Activated naive CD4-positive, alpha-beta T cell treated with anti-CD3 and anti-CD28 coated beads, Interleukin-2, amount 10 ng/mL, durations not matched to agents 7 days and 5 days (primary cell): ENCODE measurements around the gene BTBD9.

Experiments used
- CTCF ChIA-PET: fragments of 350-600 bp; sonication (Branson Sonifier 250); formaldehyde crosslinking; loops from one replicate; lab custom pipeline; 2021; ENCODE audit warnings: antibody characterized with exemption; lab: Charles Lee
- DNase-seq: peaks from one replicate; pipeline ENCODE4 v3.0.0-alpha.2; 2020
- H3K27ac Mint-ChIP-seq: one replicate; pipeline ENCODE4 v1.8.0; 2021; ENCODE audit warnings: mild to moderate bottlenecking, moderate library complexity, mixed read lengths
- H3K27me3 Mint-ChIP-seq: one replicate; pipeline ENCODE4 v1.8.0; 2021; ENCODE audit warnings: mild to moderate bottlenecking, mixed read lengths
- H3K36me3 Mint-ChIP-seq: one replicate; pipeline ENCODE4 v1.8.0; 2021; ENCODE audit warnings: mixed read lengths
- H3K4me1 Mint-ChIP-seq: one replicate; pipeline ENCODE4 v1.8.0; 2021; ENCODE audit warnings: mixed read lengths
- H3K4me3 Mint-ChIP-seq: one replicate; pipeline ENCODE4 v1.8.0; 2021; ENCODE audit warnings: mild to moderate bottlenecking, moderate library complexity, mixed read lengths
- H3K9me3 Mint-ChIP-seq: one replicate; pipeline ENCODE4 v1.8.0; 2021; ENCODE audit warnings: mixed read lengths

The BTBD9 gene

DNA sequence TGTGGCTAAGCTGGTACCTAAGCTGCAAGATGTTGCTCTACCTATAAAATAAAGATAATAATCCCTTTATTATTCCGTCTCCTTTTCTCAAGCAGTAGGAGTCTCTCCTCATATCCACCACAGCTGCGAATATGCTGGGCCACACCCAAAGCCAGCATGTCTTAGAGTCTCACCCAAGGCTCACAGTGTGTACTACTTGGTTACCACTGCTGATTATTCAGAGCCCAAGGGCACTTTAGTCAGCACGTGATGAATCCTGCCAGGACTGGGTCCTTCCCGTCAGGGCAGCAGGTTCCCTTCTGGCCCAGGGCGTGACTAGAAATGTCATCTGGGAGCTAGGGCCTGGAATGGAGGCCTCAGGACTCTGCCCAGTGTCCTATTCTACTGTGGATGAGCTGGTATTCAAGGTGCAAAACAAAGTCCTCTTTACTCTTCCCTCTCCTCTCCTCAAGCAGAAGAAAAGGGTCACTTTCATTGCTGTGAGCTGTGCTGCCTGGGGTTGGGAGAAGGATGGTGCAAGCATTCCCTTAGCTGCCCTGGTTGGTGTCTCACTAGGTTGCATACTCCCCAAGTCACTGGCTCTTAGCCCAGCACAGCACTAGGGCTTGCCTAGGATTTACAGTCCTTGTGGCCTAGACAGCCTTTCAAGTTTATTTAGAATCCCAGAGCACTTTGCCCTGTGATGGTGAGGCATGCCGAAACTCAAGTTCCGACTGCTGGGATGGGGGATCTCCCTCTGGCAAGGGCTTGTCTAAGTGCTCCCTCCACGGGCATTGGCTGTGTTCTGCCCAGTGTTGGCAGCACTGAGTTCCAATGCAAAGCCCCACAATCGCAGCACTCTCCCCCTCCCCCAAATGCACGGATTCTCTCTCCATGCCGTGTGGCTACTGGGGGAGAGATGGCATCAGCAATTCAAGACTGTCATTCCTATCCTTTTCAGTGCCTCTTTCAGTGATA, 320.2 kb downstream of the BTBD9 start:
- Mint-ChIP-seq H3K9me3 (no peaks in the 10 kb centered on the region), H3K27ac (no peak overlapping the region), H3K27me3 (no peaks in the 10 kb centered on the region), H3K4me1 (no peaks in the 10 kb centered on the region), H3K36me3 (no peaks in the 10 kb centered on the region), H3K4me3 (no peak overlapping the region)
- CTCF ChIA-PET = no interaction called here
- DNase-seq = no peak

DNA sequence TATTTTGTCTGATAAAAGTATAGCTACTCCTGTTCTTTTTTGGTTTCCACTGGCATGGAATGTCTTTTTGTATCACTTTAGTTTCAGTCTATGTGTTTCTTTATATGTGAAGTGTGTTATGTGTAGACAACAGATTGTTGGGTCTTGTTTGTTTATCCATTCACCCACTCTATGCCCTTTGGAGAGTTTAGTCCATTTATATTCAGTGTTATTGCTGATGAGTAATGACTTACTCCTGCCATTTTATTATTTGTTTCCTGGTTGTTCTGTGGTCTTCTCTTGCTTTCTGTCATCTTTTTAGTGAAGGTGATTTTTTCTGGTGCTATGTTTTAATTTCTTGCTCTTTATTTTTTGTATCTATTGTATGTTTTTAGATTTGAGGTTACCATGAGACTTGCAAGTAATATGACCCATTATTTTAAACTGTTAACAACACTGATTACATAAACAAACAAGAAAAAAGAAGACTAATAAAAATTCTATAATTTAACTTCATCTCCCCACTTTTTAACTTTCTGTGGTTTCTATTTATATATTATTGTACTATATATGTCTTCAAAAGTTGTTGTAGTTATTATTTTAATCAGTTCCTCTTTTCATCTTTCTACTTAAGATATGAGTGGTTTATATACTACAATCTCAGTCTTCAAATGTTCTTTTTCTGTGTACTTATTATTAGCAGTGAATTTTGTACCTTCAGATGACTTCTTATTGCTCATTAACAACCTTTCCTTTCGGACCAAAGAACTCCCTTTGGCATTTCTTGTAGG, 323.4 kb downstream of the BTBD9 start:
- H3K9me3 Mint-ChIP-seq = no peaks in the 10 kb centered on the region
- CTCF ChIA-PET = no interaction called here
- H3K27ac Mint-ChIP-seq = no peak overlapping the region
- no peaks in the 10 kb centered on the region for H3K4me1 Mint-ChIP-seq
- DNase-seq = no peak
- H3K27me3 Mint-ChIP-seq = no peaks in the 10 kb centered on the region
- no peak overlapping the region for H3K4me3 Mint-ChIP-seq
- H3K36me3 Mint-ChIP-seq = no peaks in the 10 kb centered on the region

DNA sequence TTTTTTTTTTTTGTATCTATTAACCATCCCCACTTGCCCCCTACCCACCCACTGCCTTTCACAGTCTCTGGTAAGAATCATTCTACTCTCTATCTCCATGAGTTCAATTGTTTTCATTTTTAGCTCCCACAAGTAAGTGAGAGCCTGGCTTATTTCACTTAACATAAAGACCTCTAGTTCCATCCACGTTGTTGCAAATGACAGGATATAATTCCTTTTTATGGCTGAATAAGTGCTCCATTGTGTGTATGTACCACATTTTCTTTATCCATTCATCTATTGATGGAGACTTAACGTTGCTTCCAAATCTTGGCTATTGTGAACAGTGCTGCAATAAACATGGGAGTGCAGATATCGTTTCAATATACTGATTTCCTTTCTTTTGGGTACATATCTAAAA, 328.5 kb downstream of the BTBD9 start:
- Mint-ChIP-seq H3K4me1 (peaks cover 10% of the 10 kb centered on the region), H3K4me3 (no peak overlapping the region), H3K9me3 (no peaks in the 10 kb centered on the region), H3K27me3 (no peaks in the 10 kb centered on the region), H3K36me3 (no peaks in the 10 kb centered on the region), H3K27ac (no peak overlapping the region)
- CTCF ChIA-PET = no interaction called here
- DNase-seq = no peak

DNA sequence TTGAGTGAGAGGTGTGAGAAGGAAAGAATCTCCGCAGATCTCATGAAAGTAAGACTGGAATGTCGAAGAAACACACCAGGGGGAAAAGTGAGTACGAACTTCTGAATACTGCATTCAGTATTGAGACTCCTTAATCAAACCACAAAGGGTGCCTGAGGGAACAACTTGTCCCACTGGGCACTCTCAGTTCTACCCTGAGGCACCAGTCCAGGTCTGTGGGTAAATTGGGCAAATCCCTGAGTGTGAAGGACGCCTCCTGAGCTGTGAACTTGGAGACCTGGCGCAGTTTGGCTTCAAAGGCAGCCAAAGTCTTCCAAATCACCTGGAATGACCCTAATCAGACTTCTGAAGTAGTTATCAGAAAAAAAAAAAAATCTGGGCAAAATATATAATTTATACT, 329.7 kb downstream of the BTBD9 start:
- H3K27ac Mint-ChIP-seq = no peak overlapping the region
- H3K27me3 Mint-ChIP-seq = no peaks in the 10 kb centered on the region
- H3K9me3 Mint-ChIP-seq = no peaks in the 10 kb centered on the region
- no peak overlapping the region for H3K4me3 Mint-ChIP-seq
- no peak for DNase-seq
- H3K36me3 Mint-ChIP-seq = no peaks in the 10 kb centered on the region
- CTCF ChIA-PET = no interaction called here
- peaks cover 10% of the 10 kb centered on the region for H3K4me1 Mint-ChIP-seq

DNA sequence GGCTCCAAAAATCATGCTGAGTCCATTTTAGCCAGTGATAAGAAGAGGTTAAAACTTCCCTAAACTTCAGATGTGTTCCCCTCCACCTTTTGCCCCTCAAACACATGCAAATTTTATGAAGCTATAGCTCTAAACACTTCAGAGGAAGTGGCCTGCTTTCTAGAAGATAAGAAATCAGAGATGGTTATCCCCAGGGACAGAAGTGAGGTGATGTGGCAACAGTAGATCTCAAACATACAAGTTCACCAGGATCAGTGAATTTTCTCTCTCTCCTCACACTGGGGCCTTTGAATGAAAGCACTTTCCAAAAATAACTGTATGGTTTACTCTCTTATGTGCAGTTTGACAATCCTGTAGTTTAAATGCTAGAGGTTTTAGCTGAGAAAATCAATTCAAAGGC, 332.0 kb downstream of the BTBD9 start:
- Mint-ChIP-seq H3K27ac (no peak overlapping the region), H3K4me1 (peaks cover 10% of the 10 kb centered on the region), H3K4me3 (no peak overlapping the region), H3K36me3 (no peaks in the 10 kb centered on the region), H3K9me3 (no peaks in the 10 kb centered on the region), H3K27me3 (no peaks in the 10 kb centered on the region)
- no peak for DNase-seq
- CTCF ChIA-PET = no interaction called here

DNA sequence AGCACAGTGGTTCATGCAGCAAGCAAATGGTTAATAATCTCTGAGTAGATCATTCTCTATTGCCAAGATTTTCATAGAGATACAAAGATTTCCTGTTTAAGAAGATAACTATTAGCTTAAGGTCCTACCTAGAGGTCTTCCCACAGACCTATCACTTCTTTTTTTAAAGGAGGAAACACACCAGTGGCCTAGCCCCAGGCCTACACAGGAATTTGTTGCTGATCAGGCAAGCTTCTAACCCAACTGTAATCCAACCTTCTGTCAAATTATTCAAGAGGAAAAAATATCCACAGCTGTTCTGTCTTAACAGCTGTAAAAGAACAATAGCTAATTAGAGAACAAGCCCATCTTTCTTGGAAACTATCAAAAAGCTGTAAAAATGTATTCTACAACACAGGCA, 332.8 kb downstream of the BTBD9 start:
- Mint-ChIP-seq H3K4me3 (no peak overlapping the region), H3K27me3 (no peaks in the 10 kb centered on the region)

DNA sequence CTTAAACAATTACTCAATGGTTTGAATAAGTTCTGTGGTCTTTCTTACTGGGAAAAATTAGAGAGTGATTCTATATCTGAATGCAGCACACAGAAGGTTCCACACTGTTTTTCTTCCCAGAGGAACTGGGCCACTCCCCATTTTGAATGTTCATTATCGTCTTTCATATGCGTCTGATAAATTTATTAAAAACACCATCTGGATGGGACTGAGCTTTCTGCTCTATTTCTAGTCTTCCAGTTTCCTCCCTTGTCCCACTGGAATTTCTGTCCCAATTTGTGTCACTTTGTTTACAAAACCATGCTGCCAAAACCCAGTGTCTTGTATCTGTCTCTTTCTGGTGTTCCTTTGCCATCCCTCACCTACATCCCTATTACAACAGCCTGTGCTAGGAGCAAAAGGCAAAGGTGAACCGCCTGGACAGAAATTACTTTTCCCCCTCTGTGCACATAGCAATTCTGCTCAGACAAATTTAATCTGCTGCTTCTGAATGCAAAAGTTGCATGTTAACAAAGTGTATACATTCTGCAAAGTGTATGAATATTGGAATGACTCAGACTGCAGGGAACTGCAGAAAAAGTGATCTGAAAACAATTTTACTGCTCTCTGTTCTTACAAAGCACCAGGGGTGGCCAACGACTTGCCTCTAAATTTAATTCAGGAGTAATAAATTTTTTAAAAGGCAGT, 333.6 kb downstream of the BTBD9 start:
- CTCF ChIA-PET = no interaction called here
- Mint-ChIP-seq H3K4me3 (no peak overlapping the region), H3K4me1 (peaks cover 10% of the 10 kb centered on the region), H3K27me3 (no peaks in the 10 kb centered on the region), H3K9me3 (no peaks in the 10 kb centered on the region), H3K27ac (no peak overlapping the region), H3K36me3 (no peaks in the 10 kb centered on the region)
- no peak for DNase-seq

More for the DNA sequence above, 332.8 kb downstream of the BTBD9 start:
- H3K4me1 Mint-ChIP-seq = peaks cover 10% of the 10 kb centered on the region
- no peak for DNase-seq
- H3K9me3 Mint-ChIP-seq = no peaks in the 10 kb centered on the region
- H3K36me3 Mint-ChIP-seq = no peaks in the 10 kb centered on the region
- CTCF ChIA-PET = no interaction called here
- H3K27ac Mint-ChIP-seq = no peak overlapping the region

DNA sequence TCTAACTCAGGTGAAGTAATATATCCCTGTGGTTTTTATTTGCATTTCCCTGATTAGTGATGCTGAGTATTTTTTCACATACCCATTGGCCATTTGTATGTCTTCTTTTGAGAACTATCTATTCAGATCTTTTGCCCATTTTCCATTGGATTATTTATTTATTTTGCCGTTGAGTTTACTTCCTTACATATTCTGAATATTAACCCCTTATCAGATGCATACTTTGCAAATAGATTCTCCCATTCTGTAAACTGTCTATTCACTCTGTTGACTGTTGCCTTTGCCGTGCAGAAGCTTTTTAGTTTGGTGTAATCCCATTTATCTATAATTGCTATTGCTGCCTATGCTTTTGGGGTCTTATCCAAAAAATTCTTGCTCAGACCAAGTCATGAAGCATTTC, 336.9 kb downstream of the BTBD9 start:
- Mint-ChIP-seq H3K4me1 (peaks cover 8% of the 10 kb centered on the region), H3K9me3 (peaks cover 2% of the 10 kb centered on the region), H3K36me3 (no peaks in the 10 kb centered on the region), H3K4me3 (no peak overlapping the region), H3K27me3 (no peaks in the 10 kb centered on the region), H3K27ac (no peak overlapping the region)
- CTCF ChIA-PET = no interaction called here
- no peak for DNase-seq

DNA sequence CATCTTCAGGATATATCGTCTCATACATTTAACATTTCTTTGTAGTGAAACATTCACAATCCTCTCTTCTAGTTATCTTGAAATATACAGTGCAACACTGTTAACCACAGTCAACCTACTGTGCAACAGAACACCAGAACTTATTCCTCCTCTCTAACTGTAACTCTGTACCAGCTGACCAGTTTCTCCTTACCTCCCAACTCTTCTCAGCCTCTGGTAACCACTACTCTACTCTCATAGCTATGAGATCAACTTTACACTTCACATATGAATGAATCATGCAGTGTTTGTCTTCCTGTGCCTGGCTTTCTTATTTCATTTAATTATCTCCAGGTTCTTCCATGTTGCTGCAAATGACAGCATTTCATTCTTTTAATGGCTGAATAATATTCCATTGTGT, 337.6 kb downstream of the BTBD9 start:
- Mint-ChIP-seq H3K27me3 (no peaks in the 10 kb centered on the region), H3K4me1 (peaks cover 3% of the 10 kb centered on the region), H3K36me3 (no peaks in the 10 kb centered on the region), H3K27ac (no peak overlapping the region), H3K9me3 (peaks cover 2% of the 10 kb centered on the region), H3K4me3 (no peak overlapping the region)
- no peak for DNase-seq
- CTCF ChIA-PET = no interaction called here

DNA sequence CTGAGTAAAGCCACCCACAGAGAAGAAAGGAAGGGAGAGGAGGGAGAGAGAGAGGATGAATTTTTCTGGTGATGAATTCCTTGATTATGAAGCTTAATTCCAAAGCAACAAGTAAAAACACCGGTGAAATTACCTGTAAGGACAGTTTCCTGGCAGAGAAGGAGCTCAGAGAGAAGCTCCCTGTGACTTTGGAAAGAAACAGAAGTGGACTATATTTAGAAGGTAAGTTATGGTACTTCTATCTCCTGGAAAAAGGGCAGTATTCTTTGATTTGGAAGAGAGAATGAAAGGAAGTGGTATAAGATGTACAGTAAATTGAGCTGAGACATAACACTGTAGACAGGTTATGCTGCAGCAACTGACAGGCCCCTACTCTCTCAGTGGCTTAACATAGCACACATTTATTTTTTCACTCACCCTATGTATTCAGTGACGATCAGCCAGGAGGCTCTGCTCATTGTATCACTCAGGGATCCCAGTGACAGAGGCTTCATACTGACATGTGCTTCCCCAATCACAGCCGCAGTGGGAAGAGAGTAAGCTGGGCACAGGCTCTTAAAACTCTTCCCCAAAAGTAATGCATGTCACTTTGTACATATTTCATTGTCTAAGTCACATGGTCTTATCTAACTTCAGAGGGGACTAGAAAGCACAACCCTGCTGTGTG, 349.5 kb downstream of the BTBD9 start:
- H3K27ac Mint-ChIP-seq = no peak overlapping the region
- H3K36me3 Mint-ChIP-seq = no peaks in the 10 kb centered on the region
- H3K9me3 Mint-ChIP-seq = peaks cover 8% of the 10 kb centered on the region
- DNase-seq = no peak
- CTCF ChIA-PET = no interaction called here
- no peaks in the 10 kb centered on the region for H3K4me1 Mint-ChIP-seq
- H3K27me3 Mint-ChIP-seq = no peaks in the 10 kb centered on the region
- H3K4me3 Mint-ChIP-seq = no peak overlapping the region

DNA sequence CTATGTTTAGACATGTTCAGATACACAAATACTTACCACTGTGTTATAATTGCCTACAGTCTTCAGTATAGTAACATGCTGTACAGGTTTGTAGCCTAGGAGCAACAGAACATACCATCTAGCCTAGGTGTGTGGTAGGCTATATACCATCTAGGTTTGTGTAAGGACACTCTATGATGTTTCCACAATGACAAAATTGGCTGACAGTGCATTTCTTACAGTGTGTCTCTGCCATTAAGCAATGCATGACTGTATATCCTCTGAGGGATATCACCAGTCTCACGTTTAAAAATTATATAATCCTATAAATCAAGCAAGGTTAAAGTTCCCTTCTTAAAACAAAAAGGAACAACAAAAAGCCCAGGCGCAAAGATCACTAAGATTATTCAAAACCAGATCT, 352.2 kb downstream of the BTBD9 start:
- Mint-ChIP-seq H3K27me3 (no peaks in the 10 kb centered on the region), H3K27ac (no peak overlapping the region), H3K36me3 (no peaks in the 10 kb centered on the region), H3K4me3 (no peak overlapping the region), H3K4me1 (no peaks in the 10 kb centered on the region), H3K9me3 (peaks cover 2% of the 10 kb centered on the region)
- no peak for DNase-seq
- CTCF ChIA-PET = no interaction called here

DNA sequence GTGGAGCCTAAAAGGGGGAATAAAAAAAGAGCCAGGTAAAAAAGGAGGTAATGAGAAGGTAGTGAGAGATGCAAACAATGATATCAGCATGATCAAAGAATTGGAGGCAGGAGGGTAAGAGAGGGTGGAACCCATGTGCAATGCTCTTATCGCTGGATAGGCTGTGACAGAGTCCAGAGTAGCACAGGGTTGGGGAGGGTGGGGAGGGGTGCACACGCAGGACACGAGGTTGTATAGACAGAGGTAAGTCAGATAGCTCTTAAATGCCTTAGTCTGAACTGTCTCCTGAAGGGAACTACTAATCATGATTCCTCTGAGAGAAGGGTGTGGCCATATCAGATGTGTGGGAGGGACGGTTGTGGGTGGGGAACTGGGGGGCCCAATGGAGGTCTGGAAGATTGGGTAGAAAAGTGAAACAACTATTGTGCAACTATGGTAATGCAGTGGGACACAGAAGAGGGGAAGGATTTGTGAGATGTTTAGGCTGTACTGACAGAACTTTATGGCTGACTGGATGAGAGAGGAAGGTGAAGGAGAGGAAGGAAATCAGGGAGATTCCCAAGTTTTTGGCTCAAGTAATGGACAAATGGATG, 354.8 kb downstream of the BTBD9 start:
- H3K4me1 Mint-ChIP-seq = no peaks in the 10 kb centered on the region
- H3K27ac Mint-ChIP-seq = no peak overlapping the region
- no peaks in the 10 kb centered on the region for H3K9me3 Mint-ChIP-seq
- H3K27me3 Mint-ChIP-seq = no peaks in the 10 kb centered on the region
- CTCF ChIA-PET = no interaction called here
- no peaks in the 10 kb centered on the region for H3K36me3 Mint-ChIP-seq
- no peak overlapping the region for H3K4me3 Mint-ChIP-seq
- DNase-seq = no peak

DNA sequence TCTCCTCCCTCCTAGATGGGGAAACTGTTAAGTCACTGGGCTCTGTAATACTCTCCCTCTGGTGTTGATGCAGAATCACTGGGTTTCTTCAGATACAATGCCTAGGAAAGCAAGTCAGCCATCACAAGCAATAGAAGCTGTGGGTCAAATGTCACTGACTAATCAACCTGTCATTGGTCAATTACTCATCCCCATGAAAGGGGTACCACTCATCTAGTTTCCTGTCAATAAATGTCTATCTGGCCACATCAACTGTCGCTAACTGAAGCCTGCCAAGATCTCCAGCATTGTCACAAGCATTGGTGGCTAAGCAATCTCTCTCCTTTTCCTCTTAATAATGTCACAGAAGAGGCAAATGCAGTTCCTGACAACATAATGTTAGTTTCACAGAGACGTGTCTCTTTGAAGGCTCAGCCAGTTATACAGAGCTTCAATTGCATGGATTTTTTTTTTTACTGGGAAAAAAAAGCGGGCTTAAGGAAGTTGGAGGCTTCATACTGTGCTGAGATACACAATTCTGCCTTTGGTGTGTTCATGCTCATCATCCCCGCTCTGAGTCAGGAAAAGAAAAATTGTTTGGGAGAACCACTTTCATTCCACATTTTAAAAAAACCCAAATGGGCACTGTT, 355.9 kb downstream of the BTBD9 start:
- H3K4me3 Mint-ChIP-seq = no peak overlapping the region
- CTCF ChIA-PET = no interaction called here
- H3K4me1 Mint-ChIP-seq = no peaks in the 10 kb centered on the region
- no peak overlapping the region for H3K27ac Mint-ChIP-seq
- H3K9me3 Mint-ChIP-seq = no peaks in the 10 kb centered on the region
- no peak for DNase-seq
- H3K36me3 Mint-ChIP-seq = no peaks in the 10 kb centered on the region
- no peaks in the 10 kb centered on the region for H3K27me3 Mint-ChIP-seq
